GM23248 (cell line): ENCODE measurements around the gene PIK3C3.

ENCODE experiments used
- EZH2 ChIP-seq: fragments of 200-600 bp; sonication (generic); IDR thresholded peaks from 2 replicates; pipeline ENCODE4 v1.6.1; 2018; ENCODE audit warnings: antibody characterized with exemption, mild to moderate bottlenecking; ENCODE audit not compliant: insufficient read depth, poor library complexity, severe bottlenecking
- EZH2phosphoT487 ChIP-seq: fragments of 200-600 bp; sonication (generic); IDR thresholded peaks from 2 replicates; pipeline ENCODE4 v1.6.1; 2018; ENCODE audit warnings: antibody characterized with exemption, moderate library complexity, mild to moderate bottlenecking, low read depth; ENCODE audit not compliant: insufficient read depth

GRCh38 chr18:41938445-41938844 is 16.6 kb upstream of the PIK3C3 start:
- TF ChIP-seq EZH2phosphoT487 (no peak), EZH2 (no peak)
